ENCODE measurements around the gene PRSS2. TPM values are rescaled to one million over a fixed set of nuclear protein-coding genes. Genes with fewer than 3 reads are reported as not detected.

PRSS2 gene
- total RNA-seq, 1 donor from 2014 or later: not detected

GRCh38 chr7:142787783-142788182, 17.0 kb downstream of the PRSS2 start:
- ATAC-seq: no peak

- ATAC-seq: no peak
Observed at GRCh38 chr7:142788303-142789289, 17.8 kb downstream of the PRSS2 start.

- no peak for ATAC-seq
Observed at GRCh38 chr7:142789441-142789840, 18.7 kb downstream of the PRSS2 start.

GRCh38 chr7:142790056-142790455, 19.3 kb downstream of the PRSS2 start:
- ATAC-seq: no peak

GRCh38 chr7:142790555-142790954, 19.8 kb downstream of the PRSS2 start:
- no peak for ATAC-seq

- no peak for ATAC-seq
Observed at GRCh38 chr7:142791502-142791901, 20.7 kb downstream of the PRSS2 start.

- no peak for ATAC-seq
Observed at GRCh38 chr7:142792129-142792528, 21.4 kb downstream of the PRSS2 start.

GRCh38 chr7:142792593-142792992, 21.8 kb downstream of the PRSS2 start:
- ATAC-seq: no peak

GRCh38 chr7:142793156-142793555, 22.4 kb downstream of the PRSS2 start:
- no peak for ATAC-seq

GRCh38 chr7:142795339-142795863, 24.6 kb downstream of the PRSS2 start:
- ATAC-seq: peak; percentile 37

- ATAC-seq: no peak
Observed at GRCh38 chr7:142796001-142796500, 25.3 kb downstream of the PRSS2 start.

- ATAC-seq: peak; percentile 8
Observed at GRCh38 chr7:142796501-142797390, 26.0 kb downstream of the PRSS2 start.

- peak; percentile 12 for ATAC-seq
Observed at GRCh38 chr7:142797391-142798377, 26.9 kb downstream of the PRSS2 start.

GRCh38 chr7:142798451-142799436, 28.0 kb downstream of the PRSS2 start:
- ATAC-seq: no peak

- no peak for ATAC-seq
Observed at GRCh38 chr7:142799437-142799835, 28.7 kb downstream of the PRSS2 start.

GRCh38 chr7:142800088-142800487, 29.3 kb downstream of the PRSS2 start:
- ATAC-seq: no peak

- ATAC-seq: no peak
Observed at GRCh38 chr7:142800699-142801260, 30.0 kb downstream of the PRSS2 start.

GRCh38 chr7:142801601-142802295, 31.0 kb downstream of the PRSS2 start:
- no peak for ATAC-seq

- no peak for ATAC-seq
Observed at GRCh38 chr7:142802301-142802700, 31.5 kb downstream of the PRSS2 start.

All from esophagus mucosa (tissue), 1 donor.